Astrocyte (in vitro differentiated cells and primary cell): ENCODE measurements around the gene LDAH. TPM values are rescaled to one million over a fixed set of nuclear protein-coding genes. Genes with fewer than 3 reads are reported as not detected.

ENCODE experiments used
- DNase-seq: peaks from one replicate; pipeline ENCODE4 v3.0.0-alpha.2; 2010; ENCODE audit warnings: low read depth
- FAIRE-seq: peaks from 2 replicates; lab custom pipeline; 2011; peaks lifted over from hg19 to GRCh38; lab: Jason Lieb, UNC
- H2AFZ ChIP-seq: 2 replicates; pipeline ENCODE4 v1.6.0; 2012; ENCODE audit warnings: low read depth, low read length, inconsistent platforms
- H3K27ac ChIP-seq: 2 replicates; pipeline ENCODE4 v1.5.1; 2011; ENCODE audit warnings: low read depth, low read length, inconsistent platforms
- H3K27me3 ChIP-seq: 2 replicates; pipeline ENCODE4 v1.6.0; 2011; ENCODE audit warnings: low read length, inconsistent platforms; ENCODE audit not compliant: insufficient read depth
- H3K36me3 ChIP-seq: 2 replicates; pipeline ENCODE4 v1.5.1; 2011; ENCODE audit warnings: low read length, inconsistent platforms; ENCODE audit not compliant: insufficient read depth
- H3K4me1 ChIP-seq: 2 replicates; pipeline ENCODE4 v1.5.1; 2011; ENCODE audit warnings: low read length, inconsistent platforms; ENCODE audit not compliant: insufficient read depth
- H3K4me2 ChIP-seq: 2 replicates; pipeline ENCODE4 v1.6.0; 2012; ENCODE audit warnings: low read length, inconsistent platforms
- H3K4me3 ChIP-seq: 2 replicates; pipeline ENCODE4 v1.5.1; 2011; ENCODE audit warnings: low read depth, mild to moderate bottlenecking, low read length, inconsistent platforms; ENCODE audit not compliant: insufficient read depth
- H3K79me2 ChIP-seq: 2 replicates; pipeline ENCODE4 v1.6.0; 2012; ENCODE audit warnings: mild to moderate bottlenecking, low read length, inconsistent platforms; ENCODE audit not compliant: insufficient read depth
- H3K9ac ChIP-seq: 2 replicates; pipeline ENCODE4 v1.6.0; 2012; ENCODE audit warnings: mild to moderate bottlenecking, low read length, inconsistent platforms
- H3K9me3 ChIP-seq: 2 replicates; pipeline ENCODE4 v1.5.1; 2012; ENCODE audit warnings: low read depth, mild to moderate bottlenecking, low read length, inconsistent platforms; ENCODE audit not compliant: insufficient read depth
- H4K20me1 ChIP-seq: 2 replicates; pipeline ENCODE4 v1.6.0; 2012; ENCODE audit warnings: low read length, inconsistent platforms; ENCODE audit not compliant: insufficient read depth
- H3K27ac Mint-ChIP-seq: one replicate; pipeline ENCODE4 v1.8.0; 2021; ENCODE audit warnings: mild to moderate bottlenecking, mixed read lengths; ENCODE audit not compliant: unreplicated experiment
- H3K27me3 Mint-ChIP-seq: one replicate; pipeline ENCODE4 v1.8.0; 2021; ENCODE audit warnings: low read depth, mixed read lengths; ENCODE audit not compliant: unreplicated experiment
- H3K36me3 Mint-ChIP-seq: one replicate; pipeline ENCODE4 v1.8.0; 2021; ENCODE audit warnings: low read depth, mixed read lengths; ENCODE audit not compliant: unreplicated experiment
- H3K4me1 Mint-ChIP-seq: one replicate; pipeline ENCODE4 v1.8.0; 2021; ENCODE audit warnings: low read depth, mixed read lengths; ENCODE audit not compliant: unreplicated experiment
- H3K4me3 Mint-ChIP-seq: one replicate; pipeline ENCODE4 v1.8.0; 2021; ENCODE audit warnings: mild to moderate bottlenecking, moderate library complexity, mixed read lengths; ENCODE audit not compliant: unreplicated experiment
- H3K9me3 Mint-ChIP-seq: one replicate; pipeline ENCODE4 v1.8.0; 2021; ENCODE audit warnings: mild to moderate bottlenecking, mixed read lengths; ENCODE audit not compliant: unreplicated experiment
- EZH2 ChIP-seq: IDR thresholded peaks from 2 replicates; pipeline ENCODE4 v1.6.1; 2012; ENCODE audit warnings: mild to moderate bottlenecking, low read length, inconsistent platforms; ENCODE audit not compliant: insufficient read depth
- total RNA-seq: library from RNA; stranded (reverse); gene quantifications from 2 replicates; pipeline ENCODE4 v1.2.1, GENCODE V29; 2021
- TF ChIP-seq, protein P1 (sequence below): IDR thresholded peaks from 2 replicates; pipeline ENCODE4 v1.5.1; 2011; ENCODE audit warnings: low read depth, mild to moderate bottlenecking, inconsistent platforms, low read length, moderate library complexity; ENCODE audit not compliant: insufficient read depth

Gene LDAH
- total RNA-seq, 1 donor from 2014 or later, result 19.3 TPM

DNA sequence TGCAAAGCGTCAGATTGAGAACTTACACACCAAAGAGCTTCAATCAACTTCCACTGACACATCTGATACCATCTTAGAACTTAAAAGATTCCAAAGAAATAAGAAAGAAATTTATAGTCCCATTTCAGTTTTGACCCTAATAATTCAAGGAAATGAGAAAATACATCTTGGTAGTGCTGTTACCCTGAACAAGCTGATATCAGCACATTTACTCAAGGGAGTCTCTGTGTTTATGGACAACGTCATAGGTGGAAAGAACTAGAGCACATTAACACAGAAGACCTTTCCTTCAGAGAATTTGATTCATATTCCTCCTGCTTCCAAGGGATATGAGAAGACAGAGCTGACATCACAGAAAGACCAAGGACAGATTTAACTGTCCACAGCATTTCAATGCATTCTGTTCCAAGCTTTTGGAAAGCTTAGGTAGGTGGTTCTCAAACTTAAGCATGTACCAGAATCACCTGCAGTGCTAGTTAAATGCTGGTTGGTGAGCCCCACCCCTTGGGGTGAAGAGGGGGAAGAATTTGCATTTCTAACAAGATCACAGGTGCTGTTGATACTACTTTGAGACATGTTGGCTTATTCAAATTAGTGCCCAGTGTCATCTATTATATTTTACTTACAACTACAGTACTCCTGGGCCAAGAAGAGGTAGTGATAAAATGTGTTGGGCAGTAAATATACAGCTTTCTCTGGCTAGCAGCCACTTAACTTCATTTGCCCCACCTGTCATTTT lies 59.8 kb downstream of the LDAH start:
- TF ChIP-seq, protein P1, sequence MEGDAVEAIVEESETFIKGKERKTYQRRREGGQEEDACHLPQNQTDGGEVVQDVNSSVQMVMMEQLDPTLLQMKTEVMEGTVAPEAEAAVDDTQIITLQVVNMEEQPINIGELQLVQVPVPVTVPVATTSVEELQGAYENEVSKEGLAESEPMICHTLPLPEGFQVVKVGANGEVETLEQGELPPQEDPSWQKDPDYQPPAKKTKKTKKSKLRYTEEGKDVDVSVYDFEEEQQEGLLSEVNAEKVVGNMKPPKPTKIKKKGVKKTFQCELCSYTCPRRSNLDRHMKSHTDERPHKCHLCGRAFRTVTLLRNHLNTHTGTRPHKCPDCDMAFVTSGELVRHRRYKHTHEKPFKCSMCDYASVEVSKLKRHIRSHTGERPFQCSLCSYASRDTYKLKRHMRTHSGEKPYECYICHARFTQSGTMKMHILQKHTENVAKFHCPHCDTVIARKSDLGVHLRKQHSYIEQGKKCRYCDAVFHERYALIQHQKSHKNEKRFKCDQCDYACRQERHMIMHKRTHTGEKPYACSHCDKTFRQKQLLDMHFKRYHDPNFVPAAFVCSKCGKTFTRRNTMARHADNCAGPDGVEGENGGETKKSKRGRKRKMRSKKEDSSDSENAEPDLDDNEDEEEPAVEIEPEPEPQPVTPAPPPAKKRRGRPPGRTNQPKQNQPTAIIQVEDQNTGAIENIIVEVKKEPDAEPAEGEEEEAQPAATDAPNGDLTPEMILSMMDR, result no peak
- TF ChIP-seq EZH2, result no peak
- no peak overlapping the region for H3K4me3 Mint-ChIP-seq
- Histone ChIP-seq H3K27me3 (no peaks in the 10 kb centered on the region), H3K4me3 (no peak overlapping the region), H3K79me2 (no peaks in the 10 kb centered on the region), H3K27ac (no peak overlapping the region), H2AFZ (no peak overlapping the region), H3K4me1 (no peaks in the 10 kb centered on the region), H3K36me3 (no peaks in the 10 kb centered on the region), H3K4me2 (no peak overlapping the region), H3K9me3 (no peaks in the 10 kb centered on the region), H4K20me1 (no peaks in the 10 kb centered on the region), H3K9ac (no peak overlapping the region)
- H3K9me3 Mint-ChIP-seq, result no peaks in the 10 kb centered on the region
- FAIRE-seq (no peak), DNase-seq (no peak)
- H3K27me3 Mint-ChIP-seq, result no peaks in the 10 kb centered on the region
- H3K4me1 Mint-ChIP-seq, result no peaks in the 10 kb centered on the region
- peaks cover 9% of the 10 kb centered on the region for H3K36me3 Mint-ChIP-seq
- H3K27ac Mint-ChIP-seq, result no peak overlapping the region

DNA sequence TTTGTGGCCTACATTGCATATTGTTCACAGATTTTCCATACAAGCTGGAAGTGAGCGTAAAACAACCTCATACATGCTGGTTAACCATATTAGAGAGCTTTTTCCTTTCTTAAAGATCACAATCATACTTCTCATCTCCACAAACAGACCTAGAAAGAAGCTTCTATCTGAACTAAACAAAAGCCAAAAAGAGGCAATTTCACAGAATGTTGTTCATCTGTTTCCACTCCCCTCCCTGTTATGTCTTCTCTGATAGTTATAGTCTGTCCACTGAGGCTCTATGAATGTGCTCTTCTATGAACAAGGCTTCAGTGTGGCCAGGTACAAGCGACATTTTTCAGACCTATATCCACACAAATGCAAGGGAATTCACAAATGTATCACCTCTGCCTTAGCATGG lies 63.4 kb downstream of the LDAH start:
- H3K27me3 Mint-ChIP-seq, result no peaks in the 10 kb centered on the region
- H3K27ac Mint-ChIP-seq, result no peak overlapping the region
- Histone ChIP-seq H4K20me1 (peaks cover 4% of the 10 kb centered on the region), H3K4me1 (no peaks in the 10 kb centered on the region), H3K27me3 (no peaks in the 10 kb centered on the region), H3K4me2 (no peak overlapping the region), H3K79me2 (no peaks in the 10 kb centered on the region), H2AFZ (no peak overlapping the region), H3K27ac (no peak overlapping the region), H3K9me3 (no peaks in the 10 kb centered on the region), H3K9ac (no peak overlapping the region), H3K4me3 (no peak overlapping the region), H3K36me3 (no peaks in the 10 kb centered on the region)
- TF ChIP-seq, protein P1, result no peak
- FAIRE-seq (no peak), DNase-seq (no peak)
- no peaks in the 10 kb centered on the region for H3K9me3 Mint-ChIP-seq
- peaks cover 7% of the 10 kb centered on the region for H3K36me3 Mint-ChIP-seq
- H3K4me1 Mint-ChIP-seq, result no peaks in the 10 kb centered on the region
- no peak overlapping the region for H3K4me3 Mint-ChIP-seq

DNA sequence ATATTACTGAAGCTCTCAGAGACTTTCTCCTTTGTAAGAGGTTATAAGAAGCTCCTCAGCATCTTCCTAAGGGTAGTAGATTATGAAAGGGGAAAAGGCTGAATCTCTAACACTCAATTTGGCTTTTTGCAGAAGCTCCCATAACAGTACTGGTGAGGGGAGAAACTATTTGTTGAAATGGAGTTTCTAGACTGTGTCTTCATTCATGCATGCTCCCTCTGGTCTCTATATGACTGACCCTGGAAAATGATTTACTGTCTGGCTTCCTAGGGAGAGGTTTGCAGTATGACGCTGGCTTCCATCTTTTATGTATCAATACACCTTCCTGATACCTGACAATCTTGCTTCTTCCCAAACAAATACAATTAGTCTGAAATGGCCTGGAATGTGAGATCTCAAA lies 63.9 kb downstream of the LDAH start:
- peaks cover 7% of the 10 kb centered on the region for H3K36me3 Mint-ChIP-seq
- no peaks in the 10 kb centered on the region for H3K27me3 Mint-ChIP-seq
- H3K79me2 ChIP-seq, result no peaks in the 10 kb centered on the region
- H2AFZ ChIP-seq, result no peak overlapping the region
- H4K20me1 ChIP-seq, result peaks cover 4% of the 10 kb centered on the region
- DNase-seq (no peak), FAIRE-seq (no peak)
- no peak overlapping the region for H3K4me2 ChIP-seq
- no peaks in the 10 kb centered on the region for H3K36me3 ChIP-seq
- no peak overlapping the region for H3K27ac ChIP-seq
- H3K4me1 Mint-ChIP-seq, result no peaks in the 10 kb centered on the region
- no peaks in the 10 kb centered on the region for H3K9me3 Mint-ChIP-seq
- TF ChIP-seq, protein P1, result no peak
- TF ChIP-seq EZH2, result no peak
- no peak overlapping the region for H3K27ac Mint-ChIP-seq
- H3K9ac ChIP-seq, result no peak overlapping the region
- H3K4me3 ChIP-seq, result no peak overlapping the region
- no peaks in the 10 kb centered on the region for H3K9me3 ChIP-seq
- H3K4me1 ChIP-seq, result no peaks in the 10 kb centered on the region
- no peaks in the 10 kb centered on the region for H3K27me3 ChIP-seq
- no peak overlapping the region for H3K4me3 Mint-ChIP-seq
